ENCODE data around the gene KLHL29.

The KLHL29 gene

DNA sequence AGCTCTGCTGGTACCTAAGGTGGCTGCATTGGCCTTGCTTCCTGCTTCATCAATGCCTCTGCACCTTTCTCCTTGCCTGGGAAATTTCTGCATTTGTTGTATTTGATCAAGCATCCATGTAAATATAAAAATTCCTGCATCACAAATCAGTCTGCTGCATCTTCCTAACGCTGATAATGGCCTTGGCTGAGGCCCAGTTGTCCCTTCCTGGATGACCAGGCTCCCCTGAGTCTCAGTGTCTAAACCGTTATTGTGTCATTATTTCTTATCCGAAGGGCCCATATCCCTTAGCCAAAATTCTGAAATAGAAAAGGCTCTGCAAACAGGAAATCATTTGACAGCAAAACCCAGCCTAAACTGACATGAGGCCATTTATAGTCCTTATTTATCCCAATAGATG, 62.4 kb downstream of the KLHL29 start:
- no peak overlapping the region for H3K4me3 ChIP-seq (ENCODE audit: low read depth, low read length)
- no peak for DNase-seq (ENCODE audit: low read depth)
- TF ChIP-seq, protein P1, sequence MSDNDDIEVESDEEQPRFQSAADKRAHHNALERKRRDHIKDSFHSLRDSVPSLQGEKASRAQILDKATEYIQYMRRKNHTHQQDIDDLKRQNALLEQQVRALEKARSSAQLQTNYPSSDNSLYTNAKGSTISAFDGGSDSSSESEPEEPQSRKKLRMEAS (IDR thresholded peaks at IDR 0.05; ENCODE audit: low read depth, low read length) = no peak
- TF ChIP-seq CTCF (IDR thresholded peaks at IDR 0.05; ENCODE audit: low read depth, low read length) = no peak
- TF ChIP-seq MYC (IDR thresholded peaks at IDR 0.05; ENCODE audit: low read depth, low read length) = no peak
- TF ChIP-seq POLR2A (IDR thresholded peaks at IDR 0.05; ENCODE audit: extremely low read depth, insufficient read length) = no peak

DNA sequence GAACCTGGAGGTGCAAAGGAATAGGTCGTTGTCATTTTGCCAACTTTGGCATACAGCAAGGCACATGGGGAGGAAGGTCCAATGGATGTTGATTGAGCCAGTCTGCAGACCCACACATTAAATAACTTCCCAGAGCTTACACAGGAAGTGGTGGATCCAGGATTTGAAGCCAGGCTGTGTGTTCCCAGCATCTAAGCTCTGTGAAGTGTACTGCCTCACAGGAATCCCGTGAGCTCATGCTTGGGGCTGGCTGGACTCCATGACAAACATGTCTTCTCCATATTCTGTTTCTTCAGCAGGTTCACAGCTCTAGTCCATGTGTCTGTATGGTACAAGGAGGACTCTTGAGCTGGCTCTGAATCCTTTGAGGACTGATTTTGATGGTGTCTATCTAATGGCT, 63.9 kb downstream of the KLHL29 start:
- no peak for TF ChIP-seq MYC (IDR thresholded peaks at IDR 0.05; ENCODE audit: low read depth, low read length)
- TF ChIP-seq, protein P1 (IDR thresholded peaks at IDR 0.05; ENCODE audit: low read depth, low read length) = no peak
- no peak overlapping the region for H3K4me3 ChIP-seq (ENCODE audit: low read depth, low read length)
- no peak for DNase-seq (ENCODE audit: low read depth)

- DNase-seq (ENCODE audit: low read depth) = peak; percentile 61
- TF ChIP-seq CTCF (IDR thresholded peaks at IDR 0.05; ENCODE audit: low read depth, low read length) (no peak), POLR2A (IDR thresholded peaks at IDR 0.05; ENCODE audit: extremely low read depth, insufficient read length) (no peak), MYC (IDR thresholded peaks at IDR 0.05; ENCODE audit: low read depth, low read length) (no peak)
- TF ChIP-seq, protein P1 (IDR thresholded peaks at IDR 0.05; ENCODE audit: low read depth, low read length) = no peak
- no peak overlapping the region for H3K4me3 ChIP-seq (ENCODE audit: low read depth, low read length)
These were observed 64.4 kb downstream of the KLHL29 start for GRCh38 chr2:23449413-23449812.

GRCh38 chr2:23449831-23450331, 64.9 kb downstream of the KLHL29 start:
- TF ChIP-seq MYC (IDR thresholded peaks at IDR 0.05; ENCODE audit: low read depth, low read length) (no peak), POLR2A (IDR thresholded peaks at IDR 0.05; ENCODE audit: extremely low read depth, insufficient read length) (no peak), CTCF (IDR thresholded peaks at IDR 0.05; ENCODE audit: low read depth, low read length) (no peak)
- TF ChIP-seq, protein P1 (IDR thresholded peaks at IDR 0.05; ENCODE audit: low read depth, low read length) = no peak
- H3K4me3 ChIP-seq (ENCODE audit: low read depth, low read length) = no peak overlapping the region
- DNase-seq (ENCODE audit: low read depth) = no peak

GRCh38 chr2:23452372-23452771, 67.4 kb downstream of the KLHL29 start:
- no peak overlapping the region for H3K4me3 ChIP-seq (ENCODE audit: low read depth, low read length)

More at GRCh38 chr2:23452372-23452771, 67.4 kb downstream of the KLHL29 start:
- no peak for DNase-seq (ENCODE audit: low read depth)
- TF ChIP-seq CTCF (IDR thresholded peaks at IDR 0.05; ENCODE audit: low read depth, low read length) (no peak), POLR2A (IDR thresholded peaks at IDR 0.05; ENCODE audit: extremely low read depth, insufficient read length) (no peak), MYC (IDR thresholded peaks at IDR 0.05; ENCODE audit: low read depth, low read length) (no peak)
- TF ChIP-seq, protein P1 (IDR thresholded peaks at IDR 0.05; ENCODE audit: low read depth, low read length) = no peak

All from NB4 (cell line).